Immature natural killer cell (primary cell): ENCODE data around the gene EIF4A2. TPM values are rescaled to one million over a fixed set of nuclear protein-coding genes. Genes with fewer than 3 reads are reported as not detected.
A peak's percentile ranks its signal among the peaks of the same experiment; 100 is the strongest.
"Not testable (repeated sequence)": the region's sequence is repeated elsewhere in the genome, so short reads cannot be mapped to it uniquely, and the experiment has no call there.

Source experiments
- DNase-seq, 3 donors: peaks; one replicate each; pipeline ENCODE4 v3.0.0; 2022; ENCODE audit warnings: mixed read lengths in 1 of 3
- H3K27ac Mint-ChIP-seq, 6 donors: one replicate each; pipeline ENCODE4 v1.8.0; 2020; ENCODE audit warnings: mixed read lengths in 6 of 6, mild to moderate bottlenecking in 5 of 6, inconsistent platforms in 4 of 6, moderate library complexity in 3 of 6
- H3K27me3 Mint-ChIP-seq, 3 donors: one replicate each; pipeline ENCODE4 v1.8.0; 2020 to 2021; ENCODE audit warnings: low read depth in 3 of 3, mild to moderate bottlenecking in 3 of 3, mixed read lengths in 3 of 3, moderate library complexity in 3 of 3, inconsistent platforms in 1 of 3
- H3K36me3 Mint-ChIP-seq, 3 donors: one replicate each; pipeline ENCODE4 v1.8.0; 2020; ENCODE audit warnings: mixed read lengths in 3 of 3, inconsistent platforms in 2 of 3, mild to moderate bottlenecking in 2 of 3
- H3K4me1 Mint-ChIP-seq, 2 donors: one replicate each; pipeline ENCODE4 v1.8.0; 2020; ENCODE audit warnings: inconsistent platforms in 2 of 2, mild to moderate bottlenecking in 2 of 2, mixed read lengths in 2 of 2, moderate library complexity in 1 of 2
- H3K4me3 Mint-ChIP-seq, 5 donors: one replicate each; pipeline ENCODE4 v1.8.0; 2020; ENCODE audit warnings: mild to moderate bottlenecking in 5 of 5, mixed read lengths in 5 of 5, inconsistent platforms in 3 of 5, moderate library complexity in 3 of 5
- H3K9me3 Mint-ChIP-seq, 6 donors: one replicate each; pipeline ENCODE4 v1.8.0; 2020; ENCODE audit warnings: mild to moderate bottlenecking in 6 of 6, mixed read lengths in 6 of 6, inconsistent platforms in 4 of 6, moderate library complexity in 3 of 6
- polyA plus RNA-seq, 3 donors: library from polyadenylated mRNA; unstranded; fragments of 300-500 nt; fragmentation: Illumina TruSeq; gene quantifications; one replicate each; pipeline ENCODE4 v1.2.3, GENCODE V29; 2021

Gene EIF4A2
- polyA plus RNA-seq, 3 donors from 2014 or later = 132 to 151 (median 140) TPM

DNA sequence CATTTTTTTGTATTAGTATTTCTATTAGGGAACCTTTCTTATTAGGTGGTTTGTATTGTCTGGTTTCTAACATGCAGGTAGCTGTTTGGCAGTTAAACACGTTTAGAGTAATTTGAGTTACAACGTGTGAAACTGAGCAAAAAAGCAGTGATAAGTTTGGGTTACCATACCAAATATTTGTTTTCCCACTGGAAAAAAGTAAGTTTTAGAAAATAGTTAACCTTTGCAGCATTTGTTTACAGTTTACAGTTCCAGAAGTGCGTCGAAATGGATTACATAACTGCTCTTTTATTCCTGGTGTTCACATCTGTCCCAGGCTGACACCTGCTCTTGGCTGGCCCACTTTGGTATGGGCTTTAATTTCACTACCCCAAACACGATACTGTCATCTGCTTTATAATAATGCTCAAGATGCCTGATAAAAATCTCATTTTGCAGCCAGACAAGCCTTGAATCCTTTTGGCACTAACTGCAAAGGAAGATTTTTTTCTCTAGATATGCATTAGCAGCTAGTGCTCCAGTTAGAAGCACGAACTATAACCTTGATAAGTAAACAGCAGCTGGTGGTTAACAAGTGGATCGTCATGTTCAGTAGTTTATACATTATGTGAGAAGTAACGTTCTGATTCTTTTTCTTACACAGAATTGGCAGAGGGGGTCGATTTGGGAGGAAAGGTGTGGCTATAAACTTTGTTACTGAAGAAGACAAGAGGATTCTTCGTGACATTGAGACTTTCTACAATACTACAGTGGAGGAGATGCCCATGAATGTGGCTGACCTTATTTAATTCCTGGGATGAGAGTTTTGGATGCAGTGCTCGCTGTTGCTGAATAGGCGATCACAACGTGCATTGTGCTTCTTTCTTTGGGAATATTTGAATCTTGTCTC, 5.3 kb downstream of the EIF4A2 start:
- peaks cover 47 to 81% (median 58%) of the 10 kb centered on the region in 3 donors for H3K36me3 Mint-ChIP-seq
- peak overlapping the region in 2 of 5 donors; percentile 31 to 43 for H3K4me3 Mint-ChIP-seq

DNA sequence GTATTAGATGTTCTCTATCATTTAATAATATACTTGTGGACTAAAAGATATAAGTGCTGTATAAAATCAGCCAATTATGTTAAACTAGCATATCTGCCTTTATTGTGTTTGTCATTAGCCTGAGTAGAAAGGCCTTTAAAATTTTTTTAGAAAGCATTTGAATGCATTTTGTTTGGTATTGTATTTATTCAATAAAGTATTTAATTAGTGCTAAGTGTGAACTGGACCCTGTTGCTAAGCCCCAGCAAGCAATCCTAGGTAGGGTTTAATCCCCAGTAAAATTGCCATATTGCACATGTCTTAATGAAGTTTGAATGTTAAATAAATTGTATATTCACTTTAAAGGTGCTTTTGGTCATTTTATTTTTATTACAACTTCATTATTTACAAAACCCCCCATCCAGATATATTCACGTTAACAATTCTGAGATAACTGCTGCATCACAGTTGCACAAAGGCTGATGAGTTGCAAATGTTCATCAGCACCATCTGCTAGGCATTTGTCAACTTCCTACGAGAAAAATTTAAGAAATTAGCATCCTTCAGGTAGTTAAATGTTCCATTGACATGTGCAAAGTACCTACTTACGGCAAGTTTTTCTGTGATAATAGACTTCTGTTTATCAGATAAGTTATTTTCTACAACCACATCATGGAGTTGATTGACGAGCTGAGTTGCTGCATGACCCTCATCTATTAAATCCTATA, 6.3 kb downstream of the EIF4A2 start:
- no peak for DNase-seq
- peaks cover 45 to 58% of the 10 kb centered on the region in 2 donors for H3K4me1 Mint-ChIP-seq

More for the DNA sequence above, 5.3 kb downstream of the EIF4A2 start:
- H3K9me3 Mint-ChIP-seq = no peaks in the 10 kb centered on the region
- peaks cover 52 to 68% of the 10 kb centered on the region in 2 donors for H3K4me1 Mint-ChIP-seq
- peaks cover 5 to 29% (median 13%) of the 10 kb centered on the region in 3 donors for H3K27me3 Mint-ChIP-seq
- DNase-seq = no peak
- peak overlapping the region; percentile 32 to 100 (median 74) for H3K27ac Mint-ChIP-seq

DNA sequence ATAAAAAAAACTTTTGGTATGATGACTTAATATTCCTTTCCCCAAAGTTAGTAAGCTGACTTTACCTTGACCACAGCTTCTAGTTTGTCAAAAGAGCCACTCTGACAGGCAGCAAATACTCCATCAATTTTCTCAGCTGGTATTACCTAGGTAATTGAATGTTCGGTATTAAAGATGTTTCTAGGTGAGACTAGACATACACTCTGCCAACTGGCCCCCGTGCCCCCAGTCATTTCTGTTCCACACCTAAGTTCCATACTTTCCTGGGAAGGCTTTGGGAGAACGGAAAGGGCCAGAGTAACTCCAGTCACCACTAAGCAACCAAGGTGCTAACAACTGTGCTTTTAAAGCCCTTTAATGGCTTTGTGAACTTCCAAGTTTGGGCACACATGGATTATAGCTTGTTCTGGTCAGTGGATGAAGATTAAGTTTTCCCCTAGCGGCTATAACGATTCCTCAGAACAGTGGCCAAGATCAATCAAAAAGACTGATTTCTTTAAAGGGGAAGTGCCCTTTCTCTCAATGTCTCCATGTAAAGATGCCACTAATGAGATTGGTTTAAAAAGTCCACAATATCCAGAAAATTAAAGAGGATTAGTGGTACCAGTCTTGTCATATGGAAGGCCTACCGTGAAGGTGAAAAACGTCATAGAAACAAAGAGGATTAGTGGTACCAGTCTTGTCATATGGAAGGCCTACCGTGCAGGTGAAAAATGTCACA, 7.0 kb downstream of the EIF4A2 start:
- Mint-ChIP-seq H3K4me1 (peaks cover 37 to 51% of the 10 kb centered on the region in 2 donors), H3K36me3 (peaks cover 38 to 73% (median 51%) of the 10 kb centered on the region in 3 donors), H3K27ac (peak overlapping the region in 5 of 6 donors; percentile 7 to 73 (median 22)), H3K4me3 (no peak overlapping the region), H3K9me3 (no peaks in the 10 kb centered on the region), H3K27me3 (peaks cover 0 to 12% (median 5%) of the 10 kb centered on the region in 3 donors)
- DNase-seq = no peak

More for the DNA sequence above, 6.3 kb downstream of the EIF4A2 start:
- Mint-ChIP-seq H3K9me3 (no peaks in the 10 kb centered on the region), H3K36me3 (peaks cover 44 to 80% (median 57%) of the 10 kb centered on the region in 3 donors), H3K4me3 (no peak overlapping the region), H3K27me3 (peaks cover 0 to 19% (median 5%) of the 10 kb centered on the region in 3 donors), H3K27ac (peak overlapping the region in 3 of 6 donors; percentile 15 to 100 (median 73))

DNA sequence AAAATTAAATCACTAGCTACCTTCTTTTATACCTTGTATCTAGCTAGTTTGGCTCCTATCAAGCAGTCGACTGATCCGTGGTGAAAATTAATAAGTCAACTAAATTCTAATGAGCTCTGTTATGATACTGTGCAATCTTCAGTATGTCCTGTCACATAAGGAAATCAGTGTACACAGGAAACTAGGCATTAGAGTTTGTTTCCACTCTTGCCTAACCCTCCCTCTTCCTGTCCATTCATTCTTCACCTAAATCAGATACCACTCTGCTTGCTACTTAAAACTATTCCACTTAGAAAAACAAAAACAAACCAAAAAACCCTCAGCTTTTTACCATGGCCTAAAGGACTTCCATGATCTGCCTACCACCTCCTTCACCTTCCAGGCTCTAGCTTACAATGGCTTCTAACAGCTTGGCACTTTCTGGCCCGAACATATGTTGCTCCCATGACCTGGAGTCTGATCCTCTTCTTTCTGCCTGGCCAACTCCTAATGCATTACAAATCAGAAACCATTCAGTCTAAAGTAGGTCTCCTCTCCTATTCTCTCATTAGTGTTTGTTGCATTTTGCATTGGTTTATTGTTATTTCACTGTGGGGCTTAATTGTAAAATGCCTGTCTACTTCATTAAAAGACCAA, 15.0 kb downstream of the EIF4A2 start:
- Mint-ChIP-seq H3K9me3 (no peaks in the 10 kb centered on the region), H3K4me3 (no peak overlapping the region), H3K27ac (peak overlapping the region in 1 of 6 donors; percentile 34), H3K27me3 (no peaks in the 10 kb centered on the region), H3K4me1 (peaks cover 1 to 21% of the 10 kb centered on the region in 2 donors), H3K36me3 (peaks cover 15 to 42% (median 16%) of the 10 kb centered on the region in 3 donors)
- DNase-seq = no peak

DNA sequence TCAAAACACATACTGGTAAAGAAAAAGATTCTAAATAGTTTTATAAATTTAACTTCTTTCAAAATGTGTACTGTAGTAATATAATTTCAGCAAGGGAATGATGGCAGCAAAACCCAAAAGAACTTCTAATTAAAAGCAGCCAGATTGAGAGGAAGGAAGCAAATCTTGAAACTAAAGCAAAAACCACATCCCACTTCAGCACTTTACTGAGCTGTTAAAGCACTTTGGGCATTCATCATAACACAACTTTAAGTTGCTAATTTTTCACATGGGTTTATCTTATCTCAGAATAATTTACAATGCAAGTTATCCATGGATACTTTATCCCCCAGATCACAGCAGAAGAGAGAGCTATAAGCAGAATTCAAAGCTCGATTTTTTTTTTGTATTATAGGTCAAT, 16.9 kb downstream of the EIF4A2 start:
- Mint-ChIP-seq H3K27me3 (no peaks in the 10 kb centered on the region), H3K27ac (peak overlapping the region in 1 of 6 donors; percentile 43), H3K4me1 (peaks cover 5 to 28% of the 10 kb centered on the region in 2 donors), H3K9me3 (no peaks in the 10 kb centered on the region), H3K4me3 (no peak overlapping the region), H3K36me3 (peaks cover 9 to 33% (median 9%) of the 10 kb centered on the region in 3 donors)
- no peak for DNase-seq

DNA sequence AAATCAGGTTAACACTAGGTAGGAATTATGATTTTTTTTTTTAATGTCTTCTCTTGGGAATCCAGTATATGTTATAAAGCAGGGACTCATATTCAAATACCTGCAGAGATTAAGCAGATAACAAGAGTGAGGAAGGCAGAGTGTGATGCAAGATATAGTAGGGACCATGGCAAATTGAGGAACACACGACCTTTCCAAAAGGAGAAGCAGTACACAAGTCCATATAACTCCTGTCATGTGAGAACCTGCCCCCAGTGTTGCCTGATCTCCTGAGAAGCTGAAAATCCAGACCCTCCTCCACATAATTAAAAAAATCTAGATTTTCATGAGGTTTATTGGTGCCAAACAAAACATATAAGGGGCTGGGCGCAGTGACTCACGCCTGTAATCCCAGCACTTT, 19.3 kb downstream of the EIF4A2 start:
- Mint-ChIP-seq H3K4me1 (peaks cover 22 to 49% of the 10 kb centered on the region in 2 donors), H3K27ac (peak overlapping the region in 1 of 6 donors; percentile 17), H3K27me3 (peaks cover 0 to 4% (median 2%) of the 10 kb centered on the region in 3 donors), H3K36me3 (peaks cover 3 to 21% (median 9%) of the 10 kb centered on the region in 3 donors), H3K4me3 (no peak overlapping the region), H3K9me3 (no peaks in the 10 kb centered on the region)
- DNase-seq = no peak

DNA sequence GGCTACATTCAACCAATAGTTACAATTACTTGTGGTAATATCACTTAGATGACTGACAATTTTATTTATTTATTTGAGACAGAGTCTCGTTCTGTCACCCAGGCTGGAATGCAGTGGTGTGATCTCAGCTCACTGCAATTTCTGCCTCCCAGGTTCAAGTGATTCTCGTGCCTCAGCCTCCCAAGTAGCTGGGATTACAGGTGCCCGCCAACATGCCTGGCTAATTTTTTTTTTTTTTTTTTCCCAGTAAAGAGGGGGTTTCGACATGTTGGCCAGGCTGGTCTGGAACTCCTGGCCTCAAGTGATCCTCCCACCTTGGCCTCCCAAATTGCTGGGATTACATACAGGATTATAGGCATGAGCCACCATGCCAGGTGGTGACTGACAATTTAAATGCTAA, 20.1 kb downstream of the EIF4A2 start:
- not testable (repeated sequence) for DNase-seq, H3K9me3 Mint-ChIP-seq, H3K4me3 Mint-ChIP-seq, H3K27me3 Mint-ChIP-seq, H3K27ac Mint-ChIP-seq
- peaks cover 3 to 17% (median 7%) of the 10 kb centered on the region in 3 donors for H3K36me3 Mint-ChIP-seq
- peaks cover 22 to 48% of the 10 kb centered on the region in 2 donors for H3K4me1 Mint-ChIP-seq

DNA sequence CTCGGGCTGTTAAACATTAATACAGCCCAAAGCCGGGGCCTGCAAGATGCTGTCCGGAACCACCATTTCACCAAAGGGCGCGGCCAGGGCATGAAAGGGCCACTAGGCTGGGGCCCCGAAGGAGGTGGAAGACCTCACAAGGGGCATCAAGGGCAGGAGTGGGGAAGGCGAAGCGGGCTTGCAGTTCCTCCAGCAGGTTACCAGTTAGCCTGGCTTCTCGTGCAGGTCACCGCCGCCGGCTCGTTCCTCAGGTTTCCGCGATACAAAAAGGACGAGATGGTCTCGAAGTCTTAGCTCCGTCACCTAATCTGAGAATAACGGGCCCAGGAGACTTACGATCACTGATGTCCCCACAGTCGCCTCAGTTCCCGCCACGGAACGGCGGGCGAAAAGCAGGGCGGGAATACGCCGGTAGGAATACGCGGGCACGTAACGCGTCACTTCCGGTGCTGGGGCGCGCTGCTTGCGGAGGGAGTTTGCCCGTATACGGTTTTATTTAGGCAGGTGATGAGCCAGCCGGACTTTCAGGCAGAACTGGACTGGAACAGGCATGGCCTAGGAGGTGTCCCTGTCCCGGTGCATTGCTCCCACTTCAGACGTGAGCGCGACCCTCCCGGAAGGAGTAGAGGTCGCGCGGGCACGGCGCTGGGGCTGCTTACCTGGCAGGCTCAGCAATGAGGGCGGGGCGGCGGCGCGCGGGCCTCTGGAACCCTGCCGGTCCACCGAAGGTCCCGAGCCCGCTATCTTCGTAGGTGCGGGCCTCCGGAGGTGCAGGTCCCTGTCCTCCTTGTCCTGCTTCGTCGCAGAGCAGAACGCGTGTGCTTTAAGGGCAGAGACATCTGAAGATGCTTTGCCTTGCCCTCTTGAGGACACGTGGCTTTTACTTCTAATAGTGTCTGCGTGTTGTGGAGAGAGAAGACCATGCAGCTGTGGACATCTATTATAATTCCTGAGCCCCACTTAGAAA, 23.0 kb downstream of the EIF4A2 start, which contains the start of gene RFC4:
TSS of gene RFC4 (minus strand) at position 394 of the 967 bp plus-strand sequence. CDS start 1,769 bp downstream, outside the sequence.
- peaks cover 0 to 4% (median 2%) of the 10 kb centered on the region in 3 donors for H3K27me3 Mint-ChIP-seq
- peaks cover 21 to 29% of the 10 kb centered on the region in 2 donors for H3K4me1 Mint-ChIP-seq
- H3K9me3 Mint-ChIP-seq = peaks cover 0 to 2% (median 0%) of the 10 kb centered on the region in 6 donors
- peak; percentile 76 to 79 (median 77) for DNase-seq
- H3K27ac Mint-ChIP-seq = peak within 1 kb of the TSS; percentile 91 to 95 (median 93)
- H3K4me3 Mint-ChIP-seq = peak within 1 kb of the TSS; percentile 94 to 96 (median 95)
- H3K36me3 Mint-ChIP-seq = peaks cover 3 to 6% (median 3%) of the 10 kb centered on the region in 3 donors

DNA sequence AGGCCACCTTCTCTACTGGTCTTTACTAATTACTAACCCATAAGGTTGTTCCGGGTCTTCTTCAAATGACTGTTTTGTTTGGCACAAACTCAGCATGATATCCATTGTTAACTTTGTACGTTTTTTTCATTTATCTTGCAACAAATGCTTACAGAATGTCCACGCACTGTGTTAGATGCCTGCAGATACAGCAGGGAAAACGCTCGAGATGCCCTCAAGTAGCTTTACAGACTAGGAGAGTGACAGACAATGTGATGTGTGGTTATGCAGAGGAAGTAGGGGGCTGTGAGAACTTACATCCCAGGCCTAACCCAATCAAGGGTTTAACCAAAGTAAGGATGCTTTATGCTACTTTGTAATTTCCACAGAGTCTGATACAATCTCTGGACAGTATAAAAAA, 23.9 kb downstream of the EIF4A2 start:
- DNase-seq = no peak
- H3K36me3 Mint-ChIP-seq = peaks cover 3 to 6% (median 3%) of the 10 kb centered on the region in 3 donors

DNA sequence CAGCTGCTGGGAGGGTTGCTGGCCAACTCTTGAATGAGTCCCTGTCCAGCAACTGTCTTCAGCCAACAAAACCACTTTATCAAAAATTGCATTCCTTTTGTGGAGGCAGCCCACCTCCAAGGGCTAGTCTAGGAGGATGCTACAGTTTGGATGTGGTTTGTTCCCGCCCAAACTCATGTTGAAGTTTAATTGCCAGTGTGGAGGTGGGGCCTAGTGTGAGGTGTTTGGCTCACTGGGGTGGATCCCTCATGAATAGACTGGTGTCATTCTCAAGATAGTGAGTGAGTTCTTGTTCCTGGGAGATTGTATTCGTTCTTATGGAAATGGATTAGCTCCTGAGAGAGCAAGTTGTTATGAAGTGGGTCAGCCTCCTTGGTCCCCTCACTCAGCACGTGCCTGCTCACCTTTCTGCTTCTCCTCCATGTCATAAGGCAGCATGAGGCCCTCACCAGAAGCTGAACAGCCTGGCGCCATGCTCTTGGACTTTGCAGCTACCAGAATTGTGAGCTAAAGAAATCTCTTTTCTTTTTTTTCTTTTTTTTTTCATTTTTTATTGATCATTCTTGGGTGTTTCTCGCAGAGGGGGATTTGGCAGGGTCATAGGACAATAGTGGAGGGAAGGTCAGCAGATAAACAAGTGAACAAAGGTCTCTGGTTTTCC, 27.1 kb downstream of the EIF4A2 start:
- no peak for DNase-seq
- Mint-ChIP-seq H3K27me3 (peaks cover 0 to 4% (median 4%) of the 10 kb centered on the region in 3 donors), H3K9me3 (peaks cover 0 to 2% (median 0%) of the 10 kb centered on the region in 6 donors), H3K4me1 (peaks cover 15 to 19% of the 10 kb centered on the region in 2 donors), H3K36me3 (no peaks in the 10 kb centered on the region), H3K4me3 (no peak overlapping the region), H3K27ac (no peak overlapping the region)

More for the DNA sequence above, 23.9 kb downstream of the EIF4A2 start:
- Mint-ChIP-seq H3K27me3 (peaks cover 0 to 4% (median 2%) of the 10 kb centered on the region in 3 donors), H3K4me1 (peaks cover 21 to 29% of the 10 kb centered on the region in 2 donors), H3K27ac (peak overlapping the region; percentile 91 to 95 (median 93)), H3K9me3 (peaks cover 0 to 2% (median 0%) of the 10 kb centered on the region in 6 donors), H3K4me3 (peak overlapping the region; percentile 94 to 96 (median 95))

DNA sequence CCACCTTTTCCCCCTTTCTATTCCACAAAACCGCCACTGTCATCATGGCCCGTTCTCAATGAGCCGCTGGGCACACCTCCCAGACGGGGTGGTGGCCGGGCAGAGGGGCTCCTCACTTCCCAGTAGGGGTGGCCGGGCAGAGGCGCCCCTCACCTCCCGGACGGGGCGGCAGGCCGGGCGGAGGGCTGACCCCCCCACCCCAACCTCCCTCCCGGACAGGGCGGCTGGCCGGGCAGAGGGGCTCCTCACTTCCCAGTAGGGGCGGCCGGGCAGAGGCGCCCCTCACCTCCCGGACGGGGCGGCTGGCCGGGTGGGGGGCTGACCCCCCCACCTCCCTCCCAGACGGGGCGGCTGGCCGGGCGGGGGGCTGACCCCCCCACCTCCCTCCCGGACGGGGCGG, 27.9 kb downstream of the EIF4A2 start:
- not testable (repeated sequence) for H3K9me3 Mint-ChIP-seq, H3K27ac Mint-ChIP-seq, DNase-seq, H3K36me3 Mint-ChIP-seq, H3K4me3 Mint-ChIP-seq, H3K27me3 Mint-ChIP-seq
- peaks cover 9 to 11% of the 10 kb centered on the region in 2 donors for H3K4me1 Mint-ChIP-seq
